HG02870 (cell line): ENCODE measurements around the gene CACNA1C.
A peak's percentile ranks its signal among the peaks of the same experiment; 100 is the strongest.

Experiments used
- ATAC-seq: cut with Tn5 transposase; IDR thresholded peaks from one replicate; pipeline ENCODE4 v1.9.1; 2021; ENCODE audit warnings: mild to moderate bottlenecking, moderate library complexity; ENCODE audit not compliant: unreplicated experiment

The CACNA1C gene

DNA sequence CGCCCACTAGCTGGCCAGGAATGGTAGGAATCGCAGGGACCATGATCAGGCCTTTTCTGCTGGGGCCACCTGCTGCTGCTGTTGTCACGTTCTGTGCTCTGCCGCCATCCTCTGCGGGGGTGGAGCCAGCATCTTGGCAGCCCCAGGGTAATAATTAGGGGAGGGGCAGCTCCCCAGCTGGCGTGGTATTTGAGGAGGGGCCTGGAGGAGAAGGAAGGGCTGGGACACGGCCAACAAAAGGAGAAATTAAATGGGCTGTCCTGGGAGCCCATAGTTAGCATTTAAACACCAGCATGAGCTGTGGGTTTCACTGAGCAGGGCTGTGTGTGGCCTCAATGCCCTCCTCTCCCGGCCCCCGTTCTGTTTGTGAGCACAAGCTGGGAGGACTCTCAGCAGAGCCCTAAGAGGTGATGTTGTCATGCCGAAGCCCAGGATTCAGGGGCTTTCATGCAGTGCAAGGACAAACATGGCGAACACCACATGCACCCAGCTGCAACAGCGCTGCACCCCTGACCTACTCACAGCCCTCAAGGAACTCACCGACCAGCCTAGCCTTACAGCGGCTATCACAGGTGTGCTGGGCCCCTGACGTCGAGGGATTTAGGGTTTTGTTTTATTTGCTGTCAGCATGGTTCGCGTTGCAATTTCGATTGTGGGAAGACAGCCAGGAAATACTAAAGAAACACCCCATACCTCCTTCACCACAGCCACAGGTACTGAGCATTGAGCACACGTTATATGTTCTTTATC lies 324.3 kb downstream of the CACNA1C start:
- no peak for ATAC-seq

GRCh38 chr12:2378835-2379330 lies 326.1 kb downstream of the CACNA1C start:
- ATAC-seq: peak; percentile 44

DNA sequence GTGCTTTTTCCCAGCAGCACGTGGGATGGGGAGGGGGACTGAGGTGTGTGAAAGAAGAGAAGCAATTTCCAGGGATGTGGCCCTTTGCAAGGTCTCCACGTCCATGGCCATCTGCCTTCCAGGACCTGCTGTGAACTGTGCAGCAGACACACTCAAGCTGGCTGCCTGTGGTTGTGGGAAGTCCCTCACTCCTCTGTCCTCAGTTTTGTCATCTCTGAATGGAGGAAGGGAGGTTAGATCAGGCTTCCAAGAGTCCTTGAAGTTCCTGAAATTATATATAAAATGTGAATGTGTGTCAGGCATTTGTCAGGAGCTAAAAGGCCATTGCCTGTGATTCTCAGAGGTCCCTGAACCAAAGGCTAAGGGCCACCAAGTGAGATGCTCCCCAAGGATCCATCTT lies 328.2 kb downstream of the CACNA1C start:
- no peak for ATAC-seq

DNA sequence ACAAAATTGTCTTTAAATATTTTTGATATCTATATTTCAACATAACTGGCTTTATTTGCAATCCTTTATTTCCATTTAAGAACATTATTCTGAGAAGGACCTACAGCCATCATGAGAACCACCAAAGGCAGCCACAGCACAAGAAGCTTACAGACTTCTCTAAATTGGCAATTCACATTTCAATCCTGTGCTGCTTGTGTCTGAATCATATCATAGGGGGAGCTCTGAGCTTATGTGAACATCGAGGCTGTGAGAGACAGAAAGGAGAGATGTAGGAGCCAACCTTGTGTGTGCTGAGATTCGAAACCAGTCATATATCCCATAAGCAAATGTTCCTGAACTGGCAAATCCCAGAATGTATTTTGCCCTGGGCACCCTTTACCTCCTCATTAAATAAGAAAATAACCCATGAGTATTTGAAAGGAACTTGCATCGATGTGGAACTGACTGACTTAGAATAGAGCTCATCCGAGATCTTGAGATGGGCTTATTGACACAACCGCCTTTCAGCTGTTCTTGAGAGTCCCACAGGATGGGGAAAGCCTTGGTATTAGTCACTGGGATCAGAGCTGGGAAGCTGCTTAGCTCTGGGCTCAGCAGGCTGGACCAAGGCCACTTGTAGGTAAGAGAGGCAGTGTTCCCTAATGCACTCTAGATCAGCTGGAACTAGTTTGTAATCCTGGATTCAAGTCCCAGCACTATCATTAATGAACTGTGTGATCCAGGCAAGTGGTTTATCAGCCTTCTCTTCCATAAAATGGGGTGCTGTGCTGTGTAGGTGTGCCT lies 329.8 kb downstream of the CACNA1C start:
- ATAC-seq: no peak

DNA sequence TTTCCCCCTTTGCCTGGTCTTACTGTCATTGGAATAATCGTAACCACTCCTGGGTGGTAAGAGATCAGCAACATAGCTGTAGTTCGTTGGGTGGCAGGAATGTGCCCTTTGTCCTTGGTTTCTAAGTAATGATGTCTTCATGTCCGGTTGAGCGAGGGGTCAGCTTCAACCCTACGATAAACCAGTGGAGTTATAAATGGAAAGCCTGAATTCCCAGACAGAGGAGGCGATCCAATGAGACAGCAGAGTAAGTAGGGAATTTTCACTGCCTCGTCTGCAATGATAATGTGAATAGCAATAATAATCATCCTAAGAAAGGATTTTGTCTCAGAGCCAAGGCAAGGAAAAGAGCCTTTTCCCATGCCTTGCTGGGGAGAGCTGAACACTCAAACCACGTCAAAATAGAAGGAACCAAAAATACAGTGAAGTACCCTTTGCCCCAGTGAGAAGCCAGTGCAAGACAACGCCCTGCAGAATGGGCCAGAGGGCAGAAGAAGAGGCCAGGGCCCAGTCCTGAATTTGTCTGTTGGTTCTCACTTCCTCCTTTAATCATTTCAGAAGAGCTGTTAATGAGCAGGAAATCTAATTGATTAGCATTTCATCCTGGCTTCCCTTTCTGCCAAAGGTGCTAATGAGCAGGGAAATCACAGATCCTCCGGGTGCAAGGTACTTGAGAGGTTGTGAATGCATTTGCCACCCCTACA lies 330.7 kb downstream of the CACNA1C start:
- no peak for ATAC-seq

DNA sequence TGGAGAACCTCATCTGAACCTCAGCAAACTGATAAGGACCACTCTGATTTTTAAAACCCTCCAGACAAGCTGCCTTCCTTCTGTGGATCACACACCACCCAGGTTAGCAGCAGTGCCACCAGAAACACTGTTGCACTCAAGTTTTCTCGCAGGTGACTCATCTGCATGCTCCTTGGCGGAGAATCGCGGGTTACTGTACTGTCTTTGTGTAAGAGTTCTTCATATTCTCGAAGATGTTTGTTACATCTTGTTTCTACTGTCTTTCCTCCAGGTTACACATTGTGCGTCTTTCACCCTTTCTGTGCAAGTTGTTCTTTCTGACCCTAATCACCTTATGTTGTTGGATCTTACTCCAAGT lies 331.2 kb downstream of the CACNA1C start:
- no peak for ATAC-seq

GRCh38 chr12:2384533-2385351 lies 332.0 kb downstream of the CACNA1C start:
- no peak for ATAC-seq

- ATAC-seq: no peak
Measured at GRCh38 chr12:2385529-2385928, 332.7 kb downstream of the CACNA1C start.

GRCh38 chr12:2386566-2386965 lies 333.8 kb downstream of the CACNA1C start:
- no peak for ATAC-seq

GRCh38 chr12:2387103-2387834 lies 334.5 kb downstream of the CACNA1C start:
- peak; percentile 67 for ATAC-seq

DNA sequence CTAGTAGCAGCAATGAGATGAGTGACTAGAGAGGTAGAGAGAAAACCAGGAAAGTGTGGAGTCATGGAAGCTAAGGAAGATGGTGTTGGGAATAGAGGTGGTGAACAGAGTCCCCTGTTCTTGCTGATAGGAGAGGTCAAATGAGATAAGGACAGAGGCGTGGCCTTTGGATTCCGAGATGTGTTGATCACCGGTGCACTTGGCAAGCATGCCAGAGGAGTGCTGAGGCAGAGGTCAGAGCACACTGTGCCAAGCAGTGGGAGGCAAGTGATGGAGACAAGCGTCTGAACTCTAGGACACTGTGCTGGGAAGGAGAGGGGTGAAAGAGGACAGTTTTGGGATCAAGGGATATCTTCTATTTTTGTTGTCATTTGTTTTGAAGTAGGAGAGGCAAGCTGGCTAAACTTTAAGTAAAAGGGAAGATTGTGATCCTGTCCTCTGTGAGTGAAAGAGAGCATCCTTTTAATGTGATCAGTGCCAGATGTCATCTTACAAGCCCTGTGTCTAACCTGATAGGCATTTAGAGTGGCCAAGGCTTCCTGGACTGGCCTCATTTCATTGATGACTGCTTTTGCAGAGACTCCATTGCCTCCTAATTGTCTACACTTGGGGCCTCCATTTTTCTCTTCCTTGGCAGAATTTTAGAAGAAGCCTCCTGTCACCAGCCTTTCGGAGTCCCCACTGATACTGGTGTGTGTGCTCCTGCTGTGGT lies 336.4 kb downstream of the CACNA1C start:
- no peak for ATAC-seq

- no peak for ATAC-seq
Measured at GRCh38 chr12:2390133-2390532, 337.3 kb downstream of the CACNA1C start.

DNA sequence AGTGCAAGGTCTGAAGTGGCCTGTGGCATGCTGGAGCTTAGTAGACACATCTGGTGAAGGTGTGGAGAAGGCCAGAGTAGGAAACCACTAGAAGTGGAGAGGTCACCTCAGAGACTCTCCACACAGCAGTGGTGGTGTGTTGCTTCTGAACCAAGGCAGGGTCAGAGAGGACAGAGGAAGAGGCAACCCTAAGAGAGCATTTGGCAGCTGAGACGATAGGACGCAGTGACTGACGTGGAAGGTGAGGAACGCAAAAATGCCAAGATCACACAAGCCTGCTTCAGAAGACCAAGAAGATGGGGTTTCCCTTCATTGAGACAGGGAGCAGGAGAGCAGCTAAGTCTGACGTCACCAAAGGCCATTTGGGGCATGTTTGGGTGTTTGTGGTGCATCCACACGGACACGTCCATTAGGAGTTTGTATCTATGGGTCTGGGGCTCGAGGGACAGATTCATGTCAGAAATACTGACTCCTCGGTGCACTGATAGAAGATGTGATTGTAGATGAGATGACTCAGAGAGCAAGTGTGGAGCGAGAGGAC lies 338.1 kb downstream of the CACNA1C start:
- no peak for ATAC-seq

GRCh38 chr12:2391740-2392331 lies 339.0 kb downstream of the CACNA1C start:
- ATAC-seq: no peak

- no peak for ATAC-seq
Measured at GRCh38 chr12:2393016-2393415, 340.2 kb downstream of the CACNA1C start.

GRCh38 chr12:2393996-2394395 lies 341.2 kb downstream of the CACNA1C start:
- no peak for ATAC-seq

- no peak for ATAC-seq
Measured at GRCh38 chr12:2395354-2395977, 342.7 kb downstream of the CACNA1C start.

- ATAC-seq: no peak
Measured at GRCh38 chr12:2396448-2396871, 343.7 kb downstream of the CACNA1C start.
